Parathyroid adenoma (tissue), 2 donors: ENCODE measurements around the gene PAK2.
"Not testable (repeated sequence)": the region's sequence is repeated elsewhere in the genome, so short reads cannot be mapped to it uniquely, and the experiment has no call there.

Experiments
- H2AFZ ChIP-seq: fragments of 300-600 bp; sonication (generic); one replicate; pipeline ENCODE4 v1.7.0; 2017; ENCODE audit warnings: antibody characterized with exemption, mild to moderate bottlenecking
- H3K27ac ChIP-seq: fragments of 300-600 bp; sonication (generic); one replicate; pipeline ENCODE4 v1.7.0; 2017
- H3K27me3 ChIP-seq: fragments of 300-600 bp; sonication (generic); one replicate; pipeline ENCODE4 v1.7.0; 2017; ENCODE audit warnings: low read length; ENCODE audit not compliant: control insufficient read depth, insufficient read depth
- H3K36me3 ChIP-seq: fragments of 300-600 bp; sonication (generic); one replicate; pipeline ENCODE4 v1.7.0; 2017; ENCODE audit warnings: low read length; ENCODE audit not compliant: control insufficient read depth, insufficient read depth
- H3K4me1 ChIP-seq: fragments of 300-600 bp; sonication (generic); one replicate; pipeline ENCODE4 v1.7.0; 2017; ENCODE audit warnings: control low read depth
- H3K4me2 ChIP-seq: fragments of 300-600 bp; sonication (generic); one replicate; pipeline ENCODE4 v1.7.0; 2017; ENCODE audit warnings: low read length
- H3K4me3 ChIP-seq: fragments of 300-600 bp; sonication (generic); one replicate; pipeline ENCODE4 v1.7.0; 2017; ENCODE audit warnings: low read depth, low read length
- H3K79me2 ChIP-seq: fragments of 300-600 bp; sonication (generic); one replicate; pipeline ENCODE4 v1.7.0; 2017; ENCODE audit warnings: control low read depth
- H3K9ac ChIP-seq: fragments of 300-600 bp; sonication (generic); one replicate; pipeline ENCODE4 v1.7.0; 2017; ENCODE audit warnings: mild to moderate bottlenecking
- H3K9me3 ChIP-seq: fragments of 300-600 bp; sonication (generic); one replicate; pipeline ENCODE4 v1.7.0; 2017; ENCODE audit warnings: low read length; ENCODE audit not compliant: control insufficient read depth
- TF ChIP-seq, protein P1 (sequence below): fragments of 300-600 bp; sonication (generic); IDR thresholded peaks from one replicate; pipeline ENCODE4 v1.7.0; 2017; ENCODE audit warnings: antibody characterized with exemption, mild to moderate bottlenecking
- donor health status: primary hyperparathyroidism.

The PAK2 gene

DNA sequence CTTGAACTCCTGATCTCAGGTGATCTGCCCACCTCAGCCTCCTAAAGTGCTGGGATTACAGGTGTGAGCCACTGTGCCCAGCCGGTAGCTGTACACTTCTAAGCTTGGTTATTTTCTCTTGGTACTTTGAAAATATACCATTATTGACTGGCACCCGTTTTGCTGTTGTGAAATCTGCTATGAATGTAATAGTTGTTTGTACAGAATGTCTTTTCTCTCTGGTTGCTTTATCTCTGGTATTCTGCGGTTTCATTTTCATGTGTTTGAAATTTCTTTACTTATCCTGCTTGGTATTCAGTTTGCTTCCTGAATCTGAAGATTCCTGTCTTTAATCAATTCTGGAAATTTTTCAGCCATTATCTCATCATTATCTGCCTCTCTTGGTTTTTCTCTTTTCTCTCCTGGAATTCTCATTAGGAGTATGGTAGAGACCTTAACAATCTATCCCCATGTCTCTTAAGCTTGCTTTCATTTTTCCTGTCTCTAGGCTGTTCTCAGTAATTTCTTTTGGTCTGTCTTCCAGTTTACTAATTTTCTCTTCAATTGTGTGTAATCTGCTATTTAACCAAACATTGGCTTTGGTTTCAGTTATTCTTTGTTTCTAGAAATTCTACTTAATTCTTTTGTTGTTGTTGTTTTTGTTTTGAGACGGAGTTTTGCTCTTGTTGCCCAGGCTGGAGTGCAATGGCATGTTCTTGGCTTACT, 2.8 kb upstream of the PAK2 start:
- H3K9ac ChIP-seq = no peak overlapping the region
- no peak overlapping the region for H3K4me3 ChIP-seq
- no peak overlapping the region for H3K27ac ChIP-seq
- peaks cover 7% of the 10 kb centered on the region for H3K79me2 ChIP-seq
- TF ChIP-seq, protein P1, sequence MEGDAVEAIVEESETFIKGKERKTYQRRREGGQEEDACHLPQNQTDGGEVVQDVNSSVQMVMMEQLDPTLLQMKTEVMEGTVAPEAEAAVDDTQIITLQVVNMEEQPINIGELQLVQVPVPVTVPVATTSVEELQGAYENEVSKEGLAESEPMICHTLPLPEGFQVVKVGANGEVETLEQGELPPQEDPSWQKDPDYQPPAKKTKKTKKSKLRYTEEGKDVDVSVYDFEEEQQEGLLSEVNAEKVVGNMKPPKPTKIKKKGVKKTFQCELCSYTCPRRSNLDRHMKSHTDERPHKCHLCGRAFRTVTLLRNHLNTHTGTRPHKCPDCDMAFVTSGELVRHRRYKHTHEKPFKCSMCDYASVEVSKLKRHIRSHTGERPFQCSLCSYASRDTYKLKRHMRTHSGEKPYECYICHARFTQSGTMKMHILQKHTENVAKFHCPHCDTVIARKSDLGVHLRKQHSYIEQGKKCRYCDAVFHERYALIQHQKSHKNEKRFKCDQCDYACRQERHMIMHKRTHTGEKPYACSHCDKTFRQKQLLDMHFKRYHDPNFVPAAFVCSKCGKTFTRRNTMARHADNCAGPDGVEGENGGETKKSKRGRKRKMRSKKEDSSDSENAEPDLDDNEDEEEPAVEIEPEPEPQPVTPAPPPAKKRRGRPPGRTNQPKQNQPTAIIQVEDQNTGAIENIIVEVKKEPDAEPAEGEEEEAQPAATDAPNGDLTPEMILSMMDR = no peak
- H2AFZ ChIP-seq = no peak overlapping the region
- no peaks in the 10 kb centered on the region for H3K36me3 ChIP-seq
- H3K4me2 ChIP-seq = no peak overlapping the region
- no peaks in the 10 kb centered on the region for H3K27me3 ChIP-seq
- H3K4me1 ChIP-seq = peaks cover 7% of the 10 kb centered on the region
- no peaks in the 10 kb centered on the region for H3K9me3 ChIP-seq

DNA sequence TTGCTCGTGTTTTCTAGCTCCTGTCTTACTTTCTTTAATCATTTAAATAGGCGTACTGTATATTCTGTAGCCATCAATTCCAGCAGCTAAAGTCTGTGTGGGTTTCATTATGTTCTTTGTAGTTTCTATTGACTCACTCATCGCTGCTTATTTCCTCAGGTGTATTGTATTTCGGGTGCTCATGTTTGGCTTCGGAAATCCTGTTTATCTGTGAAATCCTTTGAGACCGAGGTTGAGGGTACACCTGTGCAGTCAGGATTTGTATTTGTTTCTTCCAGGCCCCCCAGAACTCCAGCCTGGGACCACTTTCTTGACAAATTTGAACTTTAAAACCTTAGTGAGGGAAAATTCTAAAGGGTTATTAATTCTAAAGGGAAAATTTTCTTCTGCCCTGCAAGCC, 2.0 kb upstream of the PAK2 start:
- Histone ChIP-seq H3K36me3 (no peaks in the 10 kb centered on the region), H3K9me3 (no peaks in the 10 kb centered on the region), H3K9ac (no peak overlapping the region), H3K79me2 (peaks cover 12% of the 10 kb centered on the region), H3K4me2 (no peak overlapping the region), H3K4me1 (peaks cover 7% of the 10 kb centered on the region), H3K27ac (no peak overlapping the region), H3K4me3 (no peak overlapping the region), H2AFZ (no peak overlapping the region), H3K27me3 (no peaks in the 10 kb centered on the region)
- TF ChIP-seq, protein P1 = no peak

DNA sequence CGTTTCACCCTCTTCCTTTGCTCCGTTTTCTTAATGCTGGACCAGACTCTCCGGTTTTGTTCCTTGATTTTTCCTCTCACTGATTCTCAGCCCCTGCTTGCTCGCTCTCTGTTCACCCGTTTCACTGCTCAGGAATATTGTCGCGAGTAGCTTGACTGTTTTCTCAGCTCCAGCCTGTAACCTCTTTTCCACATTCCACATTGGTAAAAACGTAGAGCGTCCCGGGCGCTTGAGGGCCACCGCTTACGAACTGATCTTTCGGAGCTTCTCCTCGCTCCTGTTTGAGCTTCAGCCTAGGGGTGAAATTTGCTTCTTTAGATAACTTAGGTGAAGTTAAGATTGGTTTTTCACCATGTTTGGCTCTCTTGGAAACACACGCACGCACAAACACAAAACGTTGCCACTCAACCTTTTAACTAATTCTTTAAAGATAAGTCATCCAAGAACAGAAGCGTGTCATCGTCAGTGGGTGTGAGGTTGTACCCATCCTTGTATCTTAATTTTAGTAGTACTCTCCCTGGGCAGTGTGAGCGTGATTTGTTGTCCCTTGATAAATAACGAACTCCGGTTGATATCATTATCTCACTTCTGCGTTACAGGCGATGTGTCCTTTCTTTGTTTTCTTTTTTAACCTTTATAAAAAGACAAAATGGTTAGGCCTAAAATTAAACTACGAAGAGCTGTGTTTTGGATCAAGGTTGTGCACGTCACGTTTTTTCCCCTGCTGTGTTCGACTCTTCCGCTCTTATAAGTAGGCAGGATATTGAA, 1.0 kb downstream of the PAK2 start:
- TF ChIP-seq, protein P1 = no peak
- Histone ChIP-seq H3K79me2 (peaks cover 30% of the 10 kb centered on the region), H3K9me3 (no peaks in the 10 kb centered on the region), H3K9ac (peak overlapping the region; percentile 71), H3K27ac (peak overlapping the region; percentile 86), H3K36me3 (no peaks in the 10 kb centered on the region), H3K4me2 (peak overlapping the region; percentile 88), H3K4me1 (peaks cover 7% of the 10 kb centered on the region), H3K27me3 (no peaks in the 10 kb centered on the region), H3K4me3 (peak overlapping the region; percentile 98), H2AFZ (peak overlapping the region; percentile 81)

DNA sequence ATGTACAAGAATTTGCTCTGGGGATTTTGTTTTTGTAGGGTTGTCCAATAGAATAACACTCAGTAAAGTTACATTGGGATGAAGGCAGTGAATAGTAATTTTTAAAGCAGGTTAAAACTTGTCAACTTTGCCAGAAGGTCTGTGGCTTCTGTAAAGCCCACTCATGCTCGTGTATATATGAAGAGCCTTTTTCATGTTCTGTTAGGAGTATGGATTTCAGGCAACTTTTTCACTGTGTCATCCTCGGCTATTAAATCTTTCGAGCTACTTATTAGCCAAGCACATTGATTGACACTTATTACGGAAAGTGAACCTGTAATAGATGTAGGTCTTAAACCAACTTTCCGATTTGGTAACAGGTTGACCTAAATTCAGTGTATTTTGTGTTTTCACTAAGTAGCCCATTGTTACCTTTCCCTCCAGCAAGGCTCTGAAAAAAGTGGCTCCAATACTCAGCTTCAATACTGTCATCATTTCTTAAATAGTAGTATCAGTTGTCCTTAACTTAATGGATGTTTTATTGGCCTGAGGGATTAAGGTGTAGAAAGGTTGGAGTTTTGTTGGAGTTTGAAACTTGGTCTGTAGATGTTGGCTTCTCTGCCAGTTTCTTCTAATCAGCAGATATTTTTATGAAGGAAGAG, 1.7 kb downstream of the PAK2 start:
- TF ChIP-seq, protein P1 = no peak
- Histone ChIP-seq H3K9ac (no peak overlapping the region), H3K4me2 (peak overlapping the region; percentile 88), H3K9me3 (no peaks in the 10 kb centered on the region), H3K4me1 (peaks cover 7% of the 10 kb centered on the region), H3K36me3 (no peaks in the 10 kb centered on the region), H3K4me3 (peak overlapping the region; percentile 98), H2AFZ (no peak overlapping the region), H3K27ac (peak overlapping the region; percentile 86), H3K79me2 (peaks cover 32% of the 10 kb centered on the region), H3K27me3 (no peaks in the 10 kb centered on the region)

DNA sequence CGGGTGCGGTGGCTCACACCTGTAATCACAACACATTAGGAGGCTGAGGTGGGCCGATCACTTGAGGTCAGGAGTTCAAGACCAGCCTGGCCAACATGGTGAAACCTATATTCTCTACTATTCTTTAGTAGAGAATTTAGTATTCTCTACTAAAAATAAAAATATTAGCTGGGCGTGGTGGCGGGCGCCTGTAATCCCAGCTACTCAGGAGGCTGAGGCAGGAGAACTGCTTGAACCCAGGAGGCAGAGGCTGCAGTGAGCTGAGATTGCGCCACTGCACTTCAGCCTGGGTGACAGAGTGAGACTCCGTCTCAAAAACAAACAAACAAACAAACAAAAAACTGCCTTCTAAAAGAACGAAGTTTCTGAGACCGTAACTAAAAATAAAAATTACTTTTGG, 3.9 kb downstream of the PAK2 start:
- H3K4me1 ChIP-seq, H3K27ac ChIP-seq, H3K9ac ChIP-seq, H2AFZ ChIP-seq, H3K36me3 ChIP-seq, H3K9me3 ChIP-seq, H3K4me2 ChIP-seq, H3K27me3 ChIP-seq, H3K4me3 ChIP-seq: not testable (repeated sequence)
- H3K79me2 ChIP-seq = peaks cover 37% of the 10 kb centered on the region
